ENCODE measurements around the gene CARD14. TPM values are rescaled to one million over a fixed set of nuclear protein-coding genes. Genes with fewer than 3 reads are reported as not detected.
A peak's percentile ranks its signal among the peaks of the same experiment; 100 is the strongest.
"Not testable (repeated sequence)": the region's sequence is repeated elsewhere in the genome, so short reads cannot be mapped to it uniquely, and the experiment has no call there.

Gene CARD14
- total RNA-seq, 1 donor from 2014 or later: 1.6 TPM

GRCh38 chr17:80191865-80192661, 22.2 kb downstream of the CARD14 start:
- Histone ChIP-seq H3K4me3 (ENCODE audit: low read depth, low read length) (peak overlapping the region; percentile 11), H3K36me3 (ENCODE audit: control insufficient read depth, insufficient read depth, low read length) (no peaks in the 10 kb centered on the region), H3K27me3 (ENCODE audit: control insufficient read depth, insufficient read depth, low read length) (peaks cover 2% of the 10 kb centered on the region)
- FAIRE-seq (no peak), DNase-seq (ENCODE audit: low read depth) (peak; percentile 25)
- no peak for TF ChIP-seq CTCF (IDR thresholded peaks at IDR 0.05; ENCODE audit: insufficient read depth, low read length, severe bottlenecking)

GRCh38 chr17:80195141-80195540, 25.3 kb downstream of the CARD14 start:
- H3K4me3 ChIP-seq (ENCODE audit: low read depth, low read length): no peak overlapping the region
- no peaks in the 10 kb centered on the region for H3K36me3 ChIP-seq (ENCODE audit: control insufficient read depth, insufficient read depth, low read length)
- FAIRE-seq: no peak
- no peak for DNase-seq (ENCODE audit: low read depth)
- peaks cover 2% of the 10 kb centered on the region for H3K27me3 ChIP-seq (ENCODE audit: control insufficient read depth, insufficient read depth, low read length)
- TF ChIP-seq CTCF (IDR thresholded peaks at IDR 0.05; ENCODE audit: insufficient read depth, low read length, severe bottlenecking): no peak

GRCh38 chr17:80195671-80196529, 26.1 kb downstream of the CARD14 start:
- no peak overlapping the region for H3K4me3 ChIP-seq (ENCODE audit: low read depth, low read length)
- H3K27me3 ChIP-seq (ENCODE audit: control insufficient read depth, insufficient read depth, low read length): peaks cover 2% of the 10 kb centered on the region
- FAIRE-seq (no peak), DNase-seq (ENCODE audit: low read depth) (no peak)
- H3K36me3 ChIP-seq (ENCODE audit: control insufficient read depth, insufficient read depth, low read length): no peaks in the 10 kb centered on the region
- TF ChIP-seq CTCF (IDR thresholded peaks at IDR 0.05; ENCODE audit: insufficient read depth, low read length, severe bottlenecking): peak; percentile 78

- Histone ChIP-seq H3K27me3 (ENCODE audit: control insufficient read depth, insufficient read depth, low read length) (peaks cover 2% of the 10 kb centered on the region), H3K4me3 (ENCODE audit: low read depth, low read length) (no peak overlapping the region), H3K36me3 (ENCODE audit: control insufficient read depth, insufficient read depth, low read length) (no peaks in the 10 kb centered on the region)
- TF ChIP-seq CTCF (IDR thresholded peaks at IDR 0.05; ENCODE audit: insufficient read depth, low read length, severe bottlenecking): no peak
- no peak for DNase-seq (ENCODE audit: low read depth)
- no peak for FAIRE-seq
These were observed 26.8 kb downstream of the CARD14 start for GRCh38 chr17:80196652-80197051.

GRCh38 chr17:80198144-80198661, 28.4 kb downstream of the CARD14 start:
- Histone ChIP-seq H3K4me3 (ENCODE audit: low read depth, low read length) (no peak overlapping the region), H3K27me3 (ENCODE audit: control insufficient read depth, insufficient read depth, low read length) (peaks cover 2% of the 10 kb centered on the region), H3K36me3 (ENCODE audit: control insufficient read depth, insufficient read depth, low read length) (no peaks in the 10 kb centered on the region)
- DNase-seq (ENCODE audit: low read depth) (no peak), FAIRE-seq (no peak)
- no peak for TF ChIP-seq CTCF (IDR thresholded peaks at IDR 0.05; ENCODE audit: insufficient read depth, low read length, severe bottlenecking)

- not testable (repeated sequence) for DNase-seq (ENCODE audit: low read depth); H3K4me3 ChIP-seq (ENCODE audit: low read depth, low read length); H3K36me3 ChIP-seq (ENCODE audit: control insufficient read depth, insufficient read depth, low read length); FAIRE-seq; H3K27me3 ChIP-seq (ENCODE audit: control insufficient read depth, insufficient read depth, low read length)
These were observed 29.5 kb downstream of the CARD14 start for GRCh38 chr17:80199295-80199694.

Data from bronchial epithelial cell (primary cell).